ENCODE measurements around the gene FANCC.

GRCh38 chr9:95239071-95239470, 78.4 kb downstream of the FANCC start:
- no peak for TF ChIP-seq EZH2 (IDR thresholded peaks at IDR 0.05; ENCODE audit: insufficient read depth, poor library complexity, severe bottlenecking)
- TF ChIP-seq EZH2phosphoT487 (IDR thresholded peaks at IDR 0.05; ENCODE audit: insufficient read depth, low read depth): no peak
